ENCODE data around the gene GALNS. TPM values are rescaled to one million over a fixed set of nuclear protein-coding genes. Genes with fewer than 3 reads are reported as not detected.

The GALNS gene
- total and polyA plus RNA-seq, 2 of the 4 experiments (the other 2 are of a cell fraction), result 7.2 to 32.5 TPM

DNA sequence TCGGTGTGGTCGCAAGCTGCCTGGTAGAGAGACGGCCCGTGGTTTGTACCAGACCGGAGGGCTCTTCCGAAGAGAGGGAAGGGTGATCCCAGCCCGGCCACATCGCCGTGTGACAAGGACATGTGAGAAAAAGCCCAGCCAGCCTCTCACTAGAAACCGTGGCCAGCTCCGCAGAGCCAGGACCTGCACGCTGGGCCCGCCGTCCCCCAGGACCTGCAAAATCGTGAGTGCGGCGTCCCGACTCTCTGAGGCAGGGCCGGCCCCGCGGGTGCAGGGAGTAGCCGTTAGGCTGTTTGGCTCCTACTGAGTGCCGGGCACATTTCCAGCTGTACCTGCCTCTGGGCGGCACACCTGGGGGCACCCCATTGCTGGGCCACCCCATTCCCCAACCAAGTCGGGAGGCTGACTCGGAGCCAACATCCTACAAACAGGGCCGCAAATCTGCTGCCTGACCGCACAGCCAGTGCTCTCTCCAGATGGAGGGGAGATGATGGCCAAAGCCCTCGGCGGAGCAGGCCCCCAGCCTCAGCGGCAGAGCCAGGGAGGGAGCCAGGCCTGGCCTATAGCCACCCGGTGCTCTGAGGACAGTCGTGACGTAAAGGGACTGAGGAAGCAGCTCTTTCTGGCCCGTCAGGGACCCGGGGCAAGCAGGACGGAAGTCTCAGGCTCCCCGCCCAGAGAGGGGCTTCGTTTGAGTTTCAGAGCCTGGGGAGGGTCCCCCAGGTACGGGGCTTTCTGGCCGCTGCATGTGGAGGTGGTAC lies 43.3 kb upstream of the GALNS start:
- Histone ChIP-seq H3K23ac (ENCODE audit: low read depth, low read length) (no peak overlapping the region), H3K4me2 (ENCODE audit: low read depth, low read length) (no peak overlapping the region), H2AK5ac (ENCODE audit: low read depth, low read length) (no peak overlapping the region), H2AK9ac (replicated peaks; ENCODE audit: low read depth, low read length, poor library complexity) (no peak overlapping the region), H3K4me3 (ENCODE audit: insufficient read depth, low read depth, low read length) (no peak overlapping the region), H2BK5ac (ENCODE audit: low read depth, low read length, poor library complexity, severe bottlenecking) (no peak overlapping the region), H3K9me3 (ENCODE audit: control insufficient read depth, insufficient read depth, low read length) (no peaks in the 10 kb centered on the region), H3K36me3 (ENCODE audit: control insufficient read depth, insufficient read depth, low read length) (no peaks in the 10 kb centered on the region), H2BK15ac (ENCODE audit: low read depth, low read length) (no peak overlapping the region), H4K20me1 (ENCODE audit: insufficient read depth, low read length) (no peaks in the 10 kb centered on the region), H3K9ac (ENCODE audit: low read depth, low read length) (no peak overlapping the region), H3K27ac (ENCODE audit: insufficient read depth, low read length) (no peak overlapping the region), H3K4ac (ENCODE audit: low read depth, low read length) (no peak overlapping the region), H3K18ac (ENCODE audit: low read depth, low read length) (no peak overlapping the region), H3K4me1 (ENCODE audit: control insufficient read depth, insufficient read depth, low read length) (no peaks in the 10 kb centered on the region), H3K56ac (ENCODE audit: extremely low read depth, insufficient read depth, low read length) (no peak overlapping the region), H2BK20ac (ENCODE audit: low read depth, low read length) (no peak overlapping the region), H3K14ac (replicated peaks; ENCODE audit: low read depth, low read length) (no peak overlapping the region), H3K27me3 (ENCODE audit: control insufficient read depth, insufficient read depth, low read length) (peaks cover 23% of the 10 kb centered on the region; the same call in 1 of the 2 replicates), H3K79me1 (ENCODE audit: low read depth in 1 of 2, low read length in 2 of 2) (no peaks in the 10 kb centered on the region), H2AFZ (replicated peaks; ENCODE audit: low read length, poor library complexity) (no peak overlapping the region), H4K91ac (ENCODE audit: insufficient read depth, low read depth, low read length) (no peak overlapping the region), H3K9me1 (ENCODE audit: insufficient read depth, low read length) (no peaks in the 10 kb centered on the region), H2BK120ac (ENCODE audit: low read depth, low read length) (no peak overlapping the region), H4K8ac (ENCODE audit: low read depth in 2 of 2, low read length in 2 of 2) (no peak overlapping the region), H4K5ac (ENCODE audit: low read depth, low read length) (no peak overlapping the region)
- no peak for ATAC-seq (ENCODE audit: low read depth)
- BruUV-seq (replicated peaks), result no TSS peak
- no peak for DNase-seq
- dilution Hi-C loops (cut with HindIII; ENCODE audit: low sequenced_read_pairs, unreplicated experiment), result no loop called here
- intact Hi-C loops (cut with micrococcal nuclease), result no loop called here
- POLR2A ChIA-PET (ENCODE audit: unreplicated experiment), result no interaction called here
- CTCF ChIA-PET, result no interaction called here
- TF ChIP-seq MAZ (IDR thresholded peaks at IDR 0.05; ENCODE audit: borderline replicate concordance, low read depth, low read length) (no peak), SMC3 (IDR thresholded peaks at IDR 0.05; ENCODE audit: low read depth, low read length) (no peak), MAFK (IDR thresholded peaks at IDR 0.05; ENCODE audit: low read depth, low read length) (no peak), USF2 (IDR thresholded peaks at IDR 0.05; ENCODE audit: low read depth, low read length) (no peak), NFE2L2 (IDR thresholded peaks at IDR 0.05; ENCODE audit: low read depth, low read length) (no peak), MXI1 (IDR thresholded peaks at IDR 0.05; ENCODE audit: borderline replicate concordance, low read depth, low read length) (no peak), POLR2A (IDR thresholded peaks at IDR 0.05; ENCODE audit: low read depth, low read length) (no peak), RFX5 (IDR thresholded peaks at IDR 0.05; ENCODE audit: low read depth, low read length) (no peak), CHD1 (IDR thresholded peaks at IDR 0.05; ENCODE audit: low read depth, low read length) (no peak), RAD21 (IDR thresholded peaks at IDR 0.05; ENCODE audit: low read length) (no peak), CEBPB (IDR thresholded peaks at IDR 0.05; ENCODE audit: low read depth, low read length) (no peak), RCOR1 (IDR thresholded peaks at IDR 0.05; ENCODE audit: insufficient replicate concordance, low read length) (no peak), BHLHE40 (IDR thresholded peaks at IDR 0.05; ENCODE audit: low read depth, low read length) (no peak), CTCF (conservative IDR thresholded peaks at IDR 0.05; ENCODE audit: low read depth, low read length) (no peak), FOS (IDR thresholded peaks at IDR 0.05; ENCODE audit: low read depth, low read length) (no peak)
- TF ChIP-seq, protein P1, sequence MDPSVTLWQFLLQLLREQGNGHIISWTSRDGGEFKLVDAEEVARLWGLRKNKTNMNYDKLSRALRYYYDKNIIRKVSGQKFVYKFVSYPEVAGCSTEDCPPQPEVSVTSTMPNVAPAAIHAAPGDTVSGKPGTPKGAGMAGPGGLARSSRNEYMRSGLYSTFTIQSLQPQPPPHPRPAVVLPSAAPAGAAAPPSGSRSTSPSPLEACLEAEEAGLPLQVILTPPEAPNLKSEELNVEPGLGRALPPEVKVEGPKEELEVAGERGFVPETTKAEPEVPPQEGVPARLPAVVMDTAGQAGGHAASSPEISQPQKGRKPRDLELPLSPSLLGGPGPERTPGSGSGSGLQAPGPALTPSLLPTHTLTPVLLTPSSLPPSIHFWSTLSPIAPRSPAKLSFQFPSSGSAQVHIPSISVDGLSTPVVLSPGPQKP (IDR thresholded peaks at IDR 0.05; ENCODE audit: borderline replicate concordance, low read depth, low read length), result no peak
- WGBS, 2 experiments (ENCODE audit: extremely low coverage in 2 of 2, insufficient read length in 1 of 2), result 47% methylated on average over 16 of the region's 41 CpGs; no CpG with 5 or more reads in 1 of the 2 experiments
- in situ Hi-C loops (cut with MboI; ENCODE audit: low sequenced_read_pairs), result no loop called here

Data from IMR-90 (cell line).